Measurements from ENCODE around the gene HOXB13.

HOXB13 gene

GRCh38 chr17:48726916-48727286, 1.6 kb downstream of the HOXB13 start:
- Histone ChIP-seq H3K27me3 (ENCODE audit: low read length) (no peaks in the 10 kb centered on the region), H3K4me3 (ENCODE audit: insufficient read depth, low read length, poor library complexity, severe bottlenecking) (no peak overlapping the region)

GRCh38 chr17:48726114-48726915, 2.2 kb downstream of the HOXB13 start:
- H3K79me2 ChIP-seq (ENCODE audit: insufficient read depth, low read length) = no peaks in the 10 kb centered on the region
- no peak overlapping the region for H3K27ac ChIP-seq (ENCODE audit: low read depth, low read length)
- no peak for TF ChIP-seq CTCF (IDR thresholded peaks at IDR 0.05; ENCODE audit: insufficient read depth, low read length, poor library complexity, severe bottlenecking)
- no peak overlapping the region for H3K4me3 ChIP-seq (ENCODE audit: insufficient read depth, low read length, poor library complexity, severe bottlenecking)
- H2AFZ ChIP-seq (ENCODE audit: low read depth, low read length, severe bottlenecking) = no peak overlapping the region
- no peaks in the 10 kb centered on the region for H3F3A ChIP-seq (ENCODE audit: insufficient read depth)
- no peaks in the 10 kb centered on the region for H3K9me3 ChIP-seq (ENCODE audit: insufficient read depth, low read length)
- H3K36me3 ChIP-seq (ENCODE audit: low read length) = no peaks in the 10 kb centered on the region
- no peaks in the 10 kb centered on the region for H3K27me3 ChIP-seq (ENCODE audit: low read length)
- no peaks in the 10 kb centered on the region for H3K9me2 ChIP-seq (replicated peaks; ENCODE audit: insufficient read depth, low read length)
- H3K4me2 ChIP-seq (ENCODE audit: low read depth, low read length, poor library complexity, severe bottlenecking) = no peak overlapping the region
- H4K20me1 ChIP-seq (ENCODE audit: low read depth, low read length) = no peaks in the 10 kb centered on the region
- H3K9ac ChIP-seq (ENCODE audit: low read length) = no peak overlapping the region

More at GRCh38 chr17:48726916-48727286, 1.6 kb downstream of the HOXB13 start:
- Histone ChIP-seq H4K20me1 (ENCODE audit: low read depth, low read length) (no peaks in the 10 kb centered on the region), H3K79me2 (ENCODE audit: insufficient read depth, low read length) (no peaks in the 10 kb centered on the region), H3K36me3 (ENCODE audit: low read length) (no peaks in the 10 kb centered on the region), H3K27ac (ENCODE audit: low read depth, low read length) (no peak overlapping the region), H2AFZ (ENCODE audit: low read depth, low read length, severe bottlenecking) (no peak overlapping the region), H3K9me2 (replicated peaks; ENCODE audit: insufficient read depth, low read length) (no peaks in the 10 kb centered on the region), H3K9ac (ENCODE audit: low read length) (no peak overlapping the region), H3K9me3 (ENCODE audit: insufficient read depth, low read length) (no peaks in the 10 kb centered on the region), H3K4me2 (ENCODE audit: low read depth, low read length, poor library complexity, severe bottlenecking) (no peak overlapping the region), H3F3A (ENCODE audit: insufficient read depth) (no peaks in the 10 kb centered on the region)
- no peak for TF ChIP-seq EZH2phosphoT487 (conservative IDR thresholded peaks at IDR 0.05; ENCODE audit: low read length)
- no peak for TF ChIP-seq CTCF (IDR thresholded peaks at IDR 0.05; ENCODE audit: insufficient read depth, low read length, poor library complexity, severe bottlenecking)

- Histone ChIP-seq H3K9me2 (replicated peaks; ENCODE audit: insufficient read depth, low read length) (no peaks in the 10 kb centered on the region), H3F3A (ENCODE audit: insufficient read depth) (no peaks in the 10 kb centered on the region), H3K9me3 (ENCODE audit: insufficient read depth, low read length) (no peaks in the 10 kb centered on the region), H3K36me3 (ENCODE audit: low read length) (no peaks in the 10 kb centered on the region), H2AFZ (ENCODE audit: low read depth, low read length, severe bottlenecking) (no peak overlapping the region), H3K9ac (ENCODE audit: low read length) (no peak overlapping the region), H3K4me3 (ENCODE audit: insufficient read depth, low read length, poor library complexity, severe bottlenecking) (no peak overlapping the region), H4K20me1 (ENCODE audit: low read depth, low read length) (no peaks in the 10 kb centered on the region), H3K27me3 (ENCODE audit: low read length) (no peaks in the 10 kb centered on the region), H3K27ac (ENCODE audit: low read depth, low read length) (no peak overlapping the region), H3K4me2 (ENCODE audit: low read depth, low read length, poor library complexity, severe bottlenecking) (no peak overlapping the region), H3K79me2 (ENCODE audit: insufficient read depth, low read length) (no peaks in the 10 kb centered on the region)
- TF ChIP-seq CTCF (IDR thresholded peaks at IDR 0.05; ENCODE audit: insufficient read depth, low read length, poor library complexity, severe bottlenecking) (no peak), EZH2phosphoT487 (conservative IDR thresholded peaks at IDR 0.05; ENCODE audit: low read length) (no peak)
Measured at GRCh38 chr17:48725288-48726064, 3.1 kb downstream of the HOXB13 start.

Data from SU-DHL-6 (cell line).